GM23338 (cell line): ENCODE data around the gene CNOT6. TPM values are rescaled to one million over a fixed set of nuclear protein-coding genes. Genes with fewer than 3 reads are reported as not detected.

ENCODE experiments used
- ATAC-seq: fragments of 200-7000 bp; cut with Tn5 transposase; 3 replicates; pipeline ENCODE4 v1.9.1; 2020
- DNase-seq: peaks from one replicate; pipeline ENCODE4 v3.0.0-alpha.2; 2015; ENCODE audit warnings: low spot score
- H2AFZ ChIP-seq: fragments of 200-600 bp; sonication (generic); 2 replicates; pipeline ENCODE4 v1.8.0; 2016; ENCODE audit warnings: antibody characterized with exemption, mild to moderate bottlenecking, moderate library complexity
- H3F3A ChIP-seq: fragments of 200-600 bp; sonication (generic); replicated peaks from 2 replicates; pipeline ENCODE4 v1.8.0; 2017; ENCODE audit warnings: antibody characterized with exemption, mixed run types, low read depth
- H3K27ac ChIP-seq: fragments of 200-600 bp; sonication (generic); 2 replicates; pipeline ENCODE4 v1.6.1; 2016; ENCODE audit warnings: low read depth
- H3K27me3 ChIP-seq: fragments of 200-600 bp; sonication (generic); 2 replicates; pipeline ENCODE4 v1.8.0; 2016; ENCODE audit warnings: mild to moderate bottlenecking, mixed run types, moderate library complexity; ENCODE audit not compliant: insufficient read depth
- H3K36me3 ChIP-seq: fragments of 200-600 bp; sonication (generic); 2 replicates; pipeline ENCODE4 v1.8.0; 2016; ENCODE audit warnings: mild to moderate bottlenecking; ENCODE audit not compliant: insufficient read depth
- H3K4me1 ChIP-seq: fragments of 200-600 bp; sonication (generic); 2 replicates; pipeline ENCODE4 v1.8.0; 2016; ENCODE audit warnings: mild to moderate bottlenecking, moderate library complexity; ENCODE audit not compliant: insufficient read depth
- H3K4me2 ChIP-seq: fragments of 200-600 bp; sonication (generic); 2 replicates; pipeline ENCODE4 v1.7.1; 2017; ENCODE audit warnings: mixed run types
- H3K4me3 ChIP-seq: fragments of 200-600 bp; sonication (generic); 2 replicates; pipeline ENCODE4 v1.6.1; 2016; ENCODE audit warnings: mixed run types
- H3K79me2 ChIP-seq: fragments of 200-600 bp; sonication (generic); replicated peaks from 2 replicates; pipeline ENCODE4 v1.8.0; 2017; ENCODE audit warnings: mild to moderate bottlenecking; ENCODE audit not compliant: insufficient read depth
- H3K9me2 ChIP-seq: fragments of 200-600 bp; sonication (generic); 2 replicates; pipeline ENCODE4 v1.8.0; 2017; ENCODE audit not compliant: insufficient read depth
- H4K20me1 ChIP-seq: fragments of 200-600 bp; sonication (generic); replicated peaks from 2 replicates; pipeline ENCODE4 v1.8.0; 2017; ENCODE audit warnings: mild to moderate bottlenecking; ENCODE audit not compliant: insufficient read depth
- H3K27ac Mint-ChIP-seq: 2 replicates; pipeline ENCODE4 v1.8.0; 2020; ENCODE audit warnings: inconsistent platforms, mild to moderate bottlenecking, moderate library complexity, mixed read lengths
- H3K27me3 Mint-ChIP-seq: 3 replicates; pipeline ENCODE4 v1.8.0; 2022; ENCODE audit warnings: low read depth, mild to moderate bottlenecking, moderate library complexity, mixed read lengths, inconsistent platforms; ENCODE audit not compliant: insufficient read depth, poor library complexity
- H3K36me3 Mint-ChIP-seq: 3 replicates; pipeline ENCODE4 v1.8.0; 2021; ENCODE audit warnings: low read depth, mild to moderate bottlenecking, inconsistent platforms, moderate library complexity, mixed read lengths
- H3K4me1 Mint-ChIP-seq: 3 replicates; pipeline ENCODE4 v1.8.0; 2020; ENCODE audit warnings: mild to moderate bottlenecking, inconsistent platforms, mixed read lengths
- H3K4me3 Mint-ChIP-seq: 3 replicates; pipeline ENCODE4 v1.8.0; 2021; ENCODE audit warnings: moderate library complexity, mild to moderate bottlenecking, inconsistent platforms, mixed read lengths
- H3K9me3 Mint-ChIP-seq: 3 replicates; pipeline ENCODE4 v1.8.0; 2020; ENCODE audit warnings: moderate library complexity, mild to moderate bottlenecking, inconsistent platforms, mixed read lengths
- CREB1 ChIP-seq: fragments of 250-450 bp; sonication (Bioruptor Pico); IDR thresholded peaks from 2 replicates; pipeline ENCODE4 v1.5.0; 2020; ENCODE audit warnings: low read depth, mild to moderate bottlenecking, moderate library complexity
- EZH2phosphoT487 ChIP-seq: fragments of 200-600 bp; sonication (generic); IDR thresholded peaks from one replicate; pipeline ENCODE4 v1.8.1; 2018; ENCODE audit warnings: antibody characterized with exemption; ENCODE audit not compliant: unreplicated experiment
- NANOG ChIP-seq: IDR thresholded peaks from 2 replicates; pipeline ENCODE4 v1.6.1; 2016; ENCODE audit warnings: antibody characterized with exemption, borderline replicate concordance
- POLR2AphosphoS5 ChIP-seq: IDR thresholded peaks from 2 replicates; pipeline ENCODE4 v1.6.1; 2016; ENCODE audit warnings: antibody characterized with exemption, low read depth
- REST ChIP-seq: IDR thresholded peaks from one replicate; pipeline ENCODE4 v1.6.1; 2018; ENCODE audit warnings: antibody characterized with exemption; ENCODE audit not compliant: unreplicated experiment
- ZNF114 ChIP-seq: fragments of 250-450 bp; sonication (Bioruptor Pico); IDR thresholded peaks from 2 replicates; pipeline ENCODE4 v1.5.0; 2020; ENCODE audit warnings: mild to moderate bottlenecking, moderate library complexity
- ZNF331 ChIP-seq: fragments of 250-450 bp; sonication (Bioruptor Pico); IDR thresholded peaks from 2 replicates; pipeline ENCODE4 v1.5.0; 2020; ENCODE audit warnings: low read depth, mild to moderate bottlenecking, moderate library complexity
- ZNF462 ChIP-seq: fragments of 250-450 bp; sonication (Bioruptor Pico); IDR thresholded peaks from 2 replicates; pipeline ENCODE4 v1.5.0; 2020; ENCODE audit warnings: mild to moderate bottlenecking, moderate library complexity
- polyA plus RNA-seq: library from polyadenylated mRNA; unstranded; fragments of >200 nt; fragmentation: Nextera tagmentation; extraction: Ambion mirVana; gene quantifications from 2 replicates; pipeline ENCODE4 v1.2.1, GENCODE V29; 2016
- total RNA-seq: library from RNA; depleted of rRNA; stranded (reverse); fragments of >200 nt; shearing (Covaris generic); gene quantifications from 2 replicates; pipeline ENCODE4 v1.2.3, GENCODE V29; 2014

The CNOT6 gene
- total and polyA plus RNA-seq, 2 experiments from 2014 or later: 14.6 to 38.7 TPM

- no peak for TF ChIP-seq REST
- no peak for TF ChIP-seq ZNF114
- no peak for TF ChIP-seq ZNF462 (CRISPR knock-in tag)
- no peak for TF ChIP-seq POLR2AphosphoS5
Measured at GRCh38 chr5:180620014-180620413, 125.8 kb downstream of the CNOT6 start (continued).

- Histone ChIP-seq H4K20me1 (no peaks in the 10 kb centered on the region), H3K27ac (no peak overlapping the region), H3K27me3 (peaks cover 9% of the 10 kb centered on the region; the same call in 1 of the 2 replicates), H3F3A (no peaks in the 10 kb centered on the region), H3K79me2 (no peaks in the 10 kb centered on the region), H3K4me3 (no peak overlapping the region), H3K36me3 (no peaks in the 10 kb centered on the region), H3K4me2 (no peak overlapping the region), H3K9me2 (no peaks in the 10 kb centered on the region), H2AFZ (no peak overlapping the region), H3K4me1 (no peaks in the 10 kb centered on the region)
- Mint-ChIP-seq H3K27ac (no peak overlapping the region), H3K36me3 (0 out of 3 replicates have a peak, but pooled peaks cover 1% of the 10 kb centered on the region), H3K27me3 (peaks cover 8% of the 10 kb centered on the region), H3K4me3 (no peak overlapping the region), H3K9me3 (no peaks in the 10 kb centered on the region; the same call in 2 of the 3 replicates), H3K4me1 (peaks cover 5% of the 10 kb centered on the region; the same call in 2 of the 3 replicates)
- no peak for TF ChIP-seq ZNF331 (CRISPR knock-in tag)
- no peak for TF ChIP-seq CREB1 (CRISPR knock-in tag)
- no peak for TF ChIP-seq EZH2phosphoT487
- TF ChIP-seq NANOG: no peak
- TF ChIP-seq ZNF114: no peak
- no peak for ATAC-seq
- DNase-seq: no peak
Measured at GRCh38 chr5:180621311-180621710, 127.1 kb downstream of the CNOT6 start.
